ENCODE data around the gene DGUOK.

DGUOK gene

GRCh38 chr2:73979686-73980085 is 53.0 kb downstream of the DGUOK start:
- peak; percentile 69 for DNase-seq (ENCODE audit: low read depth, low spot score)

- DNase-seq (ENCODE audit: low read depth, low spot score) = no peak
Measured at GRCh38 chr2:73980566-73980965, 53.9 kb downstream of the DGUOK start.

- DNase-seq (ENCODE audit: low read depth, low spot score) = peak; percentile 48
Measured at GRCh38 chr2:73981081-73982001, 54.7 kb downstream of the DGUOK start.

- DNase-seq (ENCODE audit: low read depth, low spot score) = peak; percentile 57
Measured at GRCh38 chr2:73982140-73982617, 55.5 kb downstream of the DGUOK start.

DNA sequence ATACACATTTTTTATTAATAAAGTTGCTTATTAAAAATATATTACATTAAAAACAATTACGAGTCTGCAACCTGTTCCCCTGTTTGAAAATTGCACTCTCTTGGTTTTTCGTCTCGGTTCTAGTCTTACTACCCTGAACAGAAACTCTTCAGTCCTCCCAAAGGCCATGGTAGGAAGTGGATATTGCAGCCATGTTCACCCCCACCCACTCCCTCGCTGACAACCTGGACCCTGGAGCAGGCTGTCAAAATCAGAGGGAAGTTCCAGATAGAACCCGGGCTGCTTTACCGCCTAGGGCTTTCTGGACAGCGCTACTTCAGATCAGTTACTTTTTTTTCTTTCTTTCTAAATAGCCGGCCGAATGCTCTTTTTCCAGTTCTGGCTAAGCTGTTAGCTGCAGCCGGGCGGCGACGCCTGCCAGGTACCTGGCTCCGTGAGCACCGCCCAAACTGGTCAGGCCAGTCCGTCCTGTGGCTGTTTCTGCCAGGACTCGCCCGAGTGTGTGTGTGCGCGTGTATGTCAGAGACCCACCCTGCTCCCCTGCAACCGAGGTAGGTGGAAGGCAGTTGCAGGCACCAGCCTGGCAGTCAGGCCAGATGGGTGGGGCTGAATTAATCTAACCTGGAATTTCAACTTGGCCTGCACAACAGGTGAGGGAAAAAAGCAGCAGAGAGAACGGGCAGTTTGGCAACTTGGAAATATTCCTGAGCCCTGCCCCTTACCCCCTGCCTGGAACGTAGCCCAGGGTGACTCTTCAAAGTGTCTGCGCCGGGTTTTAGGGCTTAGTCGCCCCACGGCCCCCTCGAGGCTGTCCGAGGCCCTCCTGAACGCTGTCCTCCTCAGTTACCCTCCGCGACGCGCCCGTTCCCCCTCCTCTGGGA is 56.9 kb downstream of the DGUOK start:
- DNase-seq (ENCODE audit: low read depth, low spot score) = peak; percentile 31

GRCh38 chr2:73984203-73984921 is 57.7 kb downstream of the DGUOK start, which contains the start of gene TET3:
TSS of gene TET3 (plus strand) at chr2:73984910. CDS start at chr2:73986404, 1,494 bp downstream.
- DNase-seq (ENCODE audit: low read depth, low spot score) = peak; percentile 69

DNA sequence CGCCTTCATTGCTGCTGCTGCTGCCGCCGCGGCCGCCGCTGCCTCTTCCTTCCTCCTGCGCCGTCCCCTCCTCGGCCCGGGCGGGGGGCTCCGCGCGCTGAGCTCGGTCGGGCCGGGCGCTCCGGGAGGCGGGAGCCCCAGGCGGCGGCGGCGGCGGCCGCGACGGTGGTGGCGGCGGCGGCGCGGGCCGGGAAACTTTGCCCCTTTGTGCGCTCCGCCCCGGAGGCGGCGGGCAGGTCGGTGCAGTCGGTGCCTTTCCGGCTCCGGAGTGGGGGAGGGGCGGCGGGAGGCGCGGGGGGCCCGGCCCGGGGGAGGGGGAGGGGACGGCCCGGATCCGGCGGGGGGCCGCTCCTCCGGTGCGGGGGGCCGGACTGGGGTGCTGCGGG is 58.2 kb downstream of the DGUOK start:
- no peak for DNase-seq (ENCODE audit: low read depth, low spot score)

DNA sequence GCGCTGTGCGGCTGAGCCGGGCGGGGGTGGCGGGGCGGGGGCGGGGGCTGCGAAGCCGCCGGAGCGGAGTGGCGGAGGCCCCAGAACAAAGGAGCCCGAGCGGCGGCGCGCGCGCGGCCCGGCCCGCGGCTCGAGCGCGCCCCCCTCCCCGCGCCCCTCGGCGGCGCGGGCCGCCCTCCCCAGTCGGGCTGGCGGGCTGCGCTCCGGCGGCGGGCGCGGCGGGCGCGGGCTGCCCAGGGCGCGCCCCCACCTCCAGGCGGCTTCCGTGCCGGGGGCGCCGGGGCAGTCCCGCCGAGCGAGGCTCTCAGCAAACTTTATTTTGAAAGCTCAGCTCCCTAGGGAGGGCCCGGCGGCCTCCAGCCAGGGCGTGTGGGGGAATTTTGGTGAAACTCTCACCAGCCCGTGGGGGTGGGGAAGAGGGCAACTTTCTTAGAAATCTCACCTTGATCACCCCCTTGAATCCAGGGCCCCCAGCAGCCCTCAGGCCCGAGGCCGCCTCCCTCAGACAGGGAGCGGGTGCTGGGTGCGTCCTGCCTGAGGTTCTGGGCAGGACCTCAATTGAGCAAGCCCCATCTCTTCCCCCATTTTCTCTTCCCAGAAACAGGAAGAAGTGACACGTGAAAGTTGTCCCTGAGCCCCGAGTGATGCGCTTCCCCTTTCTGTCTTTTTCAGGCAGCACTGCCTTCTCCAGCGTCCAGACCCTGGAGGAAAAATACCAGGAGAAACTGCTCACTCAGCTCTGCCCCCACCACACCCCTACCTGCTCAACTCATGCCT is 58.8 kb downstream of the DGUOK start:
- peak; percentile 66 for DNase-seq (ENCODE audit: low read depth, low spot score)

- no peak for DNase-seq (ENCODE audit: low read depth, low spot score)
Measured at GRCh38 chr2:73986085-73986681, 59.5 kb downstream of the DGUOK start.

DNA sequence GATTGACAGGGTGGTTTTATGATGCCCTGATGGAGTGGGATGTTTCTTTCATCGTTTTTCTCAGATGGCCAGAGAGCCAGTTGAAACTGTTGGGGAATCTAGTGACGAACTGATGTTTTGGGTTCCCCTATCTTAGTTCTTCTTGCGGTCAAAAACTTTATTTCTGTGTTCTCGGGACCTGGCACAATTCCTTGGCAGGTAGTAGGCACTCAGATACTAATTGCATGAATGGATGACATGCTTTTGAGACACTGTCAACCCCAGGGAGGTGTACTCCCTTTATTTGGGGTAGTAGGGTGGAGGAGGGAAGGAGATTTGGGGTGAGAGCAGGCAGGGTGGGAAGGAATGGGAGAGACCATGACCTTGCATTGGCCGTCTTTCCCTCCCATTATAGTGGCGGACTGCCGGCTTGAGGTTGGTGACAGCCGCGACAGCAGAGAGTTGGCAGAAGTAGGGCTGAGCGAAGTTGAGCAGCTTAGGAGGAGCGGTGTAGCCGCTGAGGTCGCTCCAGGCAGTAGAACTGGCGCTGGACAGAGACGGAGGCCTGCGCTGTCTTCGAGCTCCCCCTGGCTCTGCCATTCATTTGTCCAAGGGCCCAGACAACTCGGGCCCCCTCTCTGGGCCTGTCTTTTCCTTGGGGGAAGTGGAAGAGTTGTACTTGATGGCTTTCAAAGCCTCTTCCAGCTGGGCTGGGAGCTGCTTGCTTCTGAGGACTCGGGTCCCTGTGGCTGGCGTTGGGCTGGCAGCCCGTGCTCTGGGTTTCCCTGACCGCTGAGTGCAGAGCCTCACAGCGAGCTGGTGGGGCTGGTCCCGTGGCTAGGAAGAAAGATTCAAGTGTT is 60.6 kb downstream of the DGUOK start:
- DNase-seq (ENCODE audit: low read depth, low spot score) = peak; percentile 81

- DNase-seq (ENCODE audit: low read depth, low spot score) = peak; percentile 91
Measured at GRCh38 chr2:73987948-73988700, 61.4 kb downstream of the DGUOK start.

DNA sequence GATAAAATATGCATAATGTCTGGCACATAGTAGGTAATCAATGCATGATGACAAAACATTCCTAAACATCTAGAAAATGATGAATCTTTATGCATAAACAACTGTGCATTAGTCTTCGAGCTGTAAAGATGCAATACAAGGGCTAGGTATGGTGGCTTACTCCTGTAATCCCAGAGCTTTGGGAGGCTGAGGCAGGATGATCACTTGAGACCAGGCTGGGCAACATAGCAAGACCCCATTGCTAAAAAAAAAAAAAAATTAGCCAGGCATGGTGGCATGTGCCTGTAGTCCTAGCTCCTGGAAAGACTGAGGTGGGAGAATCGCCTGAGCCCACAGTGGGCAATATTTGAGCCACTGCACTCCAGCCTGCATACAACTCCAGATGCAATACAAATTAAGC is 63.3 kb downstream of the DGUOK start:
- no peak for DNase-seq (ENCODE audit: low read depth, low spot score)

DNA sequence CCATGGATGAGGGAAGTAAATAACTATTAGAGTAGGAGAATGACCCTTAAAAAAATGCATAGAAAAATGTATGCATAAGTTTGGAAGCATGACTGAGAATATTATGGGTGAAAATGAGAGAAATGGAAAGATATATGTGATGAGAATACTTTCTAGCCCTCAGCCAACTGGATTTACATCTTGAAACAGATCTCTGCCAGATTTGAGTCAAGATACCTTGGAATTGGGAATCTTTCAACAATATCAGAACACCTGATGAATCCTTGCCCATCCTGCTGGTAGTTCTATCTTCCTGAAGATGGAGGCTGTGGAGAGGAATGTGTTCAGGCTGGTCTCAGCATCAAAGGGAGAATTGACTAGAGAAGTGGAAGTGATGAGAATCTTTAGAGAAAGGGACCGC is 63.9 kb downstream of the DGUOK start:
- DNase-seq (ENCODE audit: low read depth, low spot score) = no peak

DNA sequence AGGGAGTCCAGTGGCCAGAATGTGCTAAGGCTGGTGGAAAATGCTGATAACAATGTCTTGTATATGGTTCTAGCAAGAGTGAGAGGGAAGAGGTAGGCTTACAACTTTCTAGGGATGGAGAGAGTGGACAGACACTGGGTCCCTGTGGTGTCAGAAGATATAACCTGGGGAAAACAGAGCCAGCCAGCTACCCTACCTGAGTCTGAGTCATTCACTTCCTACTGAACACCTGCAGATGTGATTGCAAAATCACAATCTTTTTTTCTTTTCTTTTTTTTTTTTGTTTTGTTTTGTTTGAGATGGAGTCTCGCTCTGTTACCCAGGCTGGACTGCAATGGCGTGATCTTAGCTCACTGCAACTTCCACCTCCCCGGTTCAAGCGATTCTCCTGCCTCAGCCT is 65.4 kb downstream of the DGUOK start:
- no peak for DNase-seq (ENCODE audit: low read depth, low spot score)

GRCh38 chr2:73993376-73993775 is 66.7 kb downstream of the DGUOK start:
- no peak for DNase-seq (ENCODE audit: low read depth, low spot score)

DNA sequence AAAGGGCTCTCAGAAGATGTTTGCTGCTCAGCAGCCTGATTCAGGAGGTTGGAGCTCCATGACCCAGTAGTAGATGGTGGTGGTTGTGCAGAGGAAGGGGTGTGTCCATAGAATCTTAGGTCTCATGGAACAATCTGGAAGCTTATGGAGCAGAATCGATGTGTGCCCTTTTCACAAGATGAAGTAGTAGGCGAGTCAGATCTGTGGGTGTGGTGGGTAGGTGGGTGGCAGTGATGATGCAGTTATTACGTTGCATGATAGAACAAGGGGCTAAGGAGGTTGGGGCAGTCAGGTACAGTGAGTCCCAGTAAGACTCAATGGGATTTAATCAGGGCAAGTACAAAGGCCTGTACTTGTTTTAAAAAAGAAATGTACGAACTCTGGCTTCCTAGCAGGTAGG is 67.1 kb downstream of the DGUOK start:
- no peak for DNase-seq (ENCODE audit: low read depth, low spot score)

- DNase-seq (ENCODE audit: low read depth, low spot score) = no peak
Measured at GRCh38 chr2:73994178-73994831, 67.6 kb downstream of the DGUOK start.

- DNase-seq (ENCODE audit: low read depth, low spot score) = no peak
Measured at GRCh38 chr2:73995810-73996209, 69.1 kb downstream of the DGUOK start.
